DMS 273 treated with DMSO at 0.1 percent for 48 hours (cell line): ENCODE measurements around the gene ETAA1.

Experiments used
- DNase-seq: peaks from one replicate; lab custom pipeline; 2025; lab: John Stamatoyannopoulos, UW

Gene ETAA1

DNA sequence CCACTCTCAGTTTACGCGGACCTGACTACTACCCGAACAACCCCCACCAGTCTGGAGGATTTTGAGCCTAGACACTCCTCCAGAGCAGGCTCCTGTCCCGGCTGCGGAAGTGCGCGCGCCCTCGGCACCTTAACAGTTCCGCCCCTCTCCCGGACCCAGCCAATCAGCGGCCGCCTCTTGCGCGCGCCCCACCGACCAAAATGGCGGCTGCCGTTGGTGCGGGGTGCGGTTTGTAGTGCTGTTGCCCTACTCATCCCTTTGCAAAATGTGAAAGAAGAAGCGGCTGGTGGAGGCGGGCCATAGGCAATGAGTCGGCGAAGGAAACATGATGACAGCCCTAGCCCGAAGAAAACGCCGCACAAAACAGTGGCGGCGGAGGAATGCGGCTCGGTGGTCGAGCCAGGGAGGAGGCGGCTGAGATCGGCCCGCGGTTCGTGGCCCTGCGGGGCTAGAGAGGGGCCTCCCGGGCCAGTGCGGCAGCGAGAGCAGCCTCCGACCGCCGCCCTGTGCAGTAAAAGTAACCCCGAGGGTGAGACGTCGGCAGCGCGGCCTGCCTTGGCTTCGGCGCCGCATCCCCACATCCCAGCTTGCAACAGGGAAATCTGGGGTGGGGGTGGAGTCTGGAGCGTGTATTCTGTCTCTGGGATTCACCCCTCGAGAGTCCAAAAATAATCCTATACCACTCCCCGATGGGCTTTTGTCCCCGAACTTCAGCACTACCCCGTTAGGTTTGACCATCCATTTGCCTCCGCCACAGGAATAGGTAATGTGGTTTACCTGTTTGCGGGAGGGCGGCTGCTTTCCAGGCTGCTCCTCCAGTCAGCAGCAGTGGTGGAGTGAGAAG is at the start of gene ETAA1:
Gene ETAA1 (plus strand): TSS at position 191 of the 844 bp plus-strand sequence. CDS start 116 bp downstream, at position 307.
- peak; percentile 76 for DNase-seq

DNA sequence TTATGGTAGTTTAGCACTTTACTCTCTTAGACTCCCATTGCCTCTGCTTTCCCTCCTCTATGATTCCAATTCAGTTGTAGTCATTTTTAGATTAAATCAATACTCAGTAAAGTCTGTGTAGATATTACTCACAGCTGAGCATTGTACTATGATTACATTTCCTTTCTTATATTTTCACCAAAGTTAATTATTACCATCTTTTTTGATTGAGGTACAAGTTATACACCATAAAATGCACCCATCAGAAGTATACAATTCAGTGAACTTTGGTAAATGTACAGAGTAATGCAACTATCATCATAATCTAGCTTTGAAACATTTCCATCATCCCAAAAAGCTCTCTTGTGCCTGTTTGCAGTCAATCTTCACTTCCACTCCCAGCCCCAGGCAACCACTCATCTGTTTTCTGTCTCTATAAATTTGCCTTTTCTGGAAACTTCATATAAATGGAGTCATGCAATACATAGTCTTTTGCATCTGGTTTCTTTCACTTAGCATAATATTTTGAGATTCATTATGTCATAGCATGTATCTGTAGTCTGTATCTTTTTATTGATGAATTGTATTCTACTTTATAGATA is 30.2 kb upstream of the ETAA1 start:
- no peak for DNase-seq

DNA sequence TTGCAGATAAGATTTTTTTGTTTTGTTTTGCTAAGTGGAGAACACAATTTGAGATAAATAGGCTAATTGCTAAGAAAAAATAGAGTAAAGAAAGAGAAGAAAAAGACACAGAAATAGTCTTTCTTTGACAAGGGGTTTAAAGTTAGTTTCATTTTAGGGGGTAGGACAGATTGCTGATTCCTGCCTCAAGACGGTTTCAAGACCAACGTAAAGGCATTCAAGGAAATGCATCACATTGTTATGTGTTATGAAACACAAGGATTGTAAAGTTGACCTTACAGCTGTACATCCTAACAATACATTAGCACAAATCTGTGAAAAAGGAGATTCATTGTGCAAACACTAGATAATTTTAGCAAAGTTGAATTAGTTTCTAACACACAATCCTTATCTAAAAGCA is 22.7 kb upstream of the ETAA1 start:
- DNase-seq, result no peak

DNA sequence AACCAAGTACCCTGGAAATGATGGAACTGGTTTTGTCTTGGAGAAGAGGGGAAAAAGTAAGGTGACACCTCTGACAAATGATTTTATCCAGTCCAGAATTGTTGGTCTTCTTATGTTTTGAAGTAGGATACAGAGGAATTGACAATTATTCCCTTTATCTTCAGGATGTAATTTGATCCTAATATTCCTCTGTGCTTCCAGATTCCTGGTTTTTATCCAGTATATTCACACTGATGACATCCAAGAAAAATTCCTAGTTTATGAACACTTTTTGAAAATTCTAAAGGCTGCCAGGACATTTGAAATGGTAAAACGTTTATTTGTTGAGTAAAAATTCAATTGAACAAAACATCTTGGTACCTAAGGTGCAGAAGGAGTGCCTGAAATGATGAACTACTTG is 22.2 kb upstream of the ETAA1 start:
- no peak for DNase-seq

DNA sequence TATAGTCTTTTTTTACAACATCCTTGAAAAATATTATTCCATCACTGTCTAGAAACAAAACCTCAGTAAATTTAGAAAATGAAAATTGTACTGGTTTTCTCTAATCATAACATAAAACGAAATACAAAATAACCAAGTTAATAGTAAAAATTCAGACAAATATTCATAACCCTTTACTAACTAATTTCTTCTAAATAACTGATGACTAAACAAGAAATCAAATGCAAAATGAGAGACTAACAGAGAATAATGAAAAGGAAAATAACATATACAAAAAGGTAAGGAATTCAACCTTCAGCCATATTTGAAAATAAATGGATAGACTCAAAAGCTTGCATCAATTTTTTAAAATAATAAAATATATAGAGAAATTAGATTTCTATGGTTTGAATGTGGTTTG is 18.6 kb upstream of the ETAA1 start:
- no peak for DNase-seq

DNA sequence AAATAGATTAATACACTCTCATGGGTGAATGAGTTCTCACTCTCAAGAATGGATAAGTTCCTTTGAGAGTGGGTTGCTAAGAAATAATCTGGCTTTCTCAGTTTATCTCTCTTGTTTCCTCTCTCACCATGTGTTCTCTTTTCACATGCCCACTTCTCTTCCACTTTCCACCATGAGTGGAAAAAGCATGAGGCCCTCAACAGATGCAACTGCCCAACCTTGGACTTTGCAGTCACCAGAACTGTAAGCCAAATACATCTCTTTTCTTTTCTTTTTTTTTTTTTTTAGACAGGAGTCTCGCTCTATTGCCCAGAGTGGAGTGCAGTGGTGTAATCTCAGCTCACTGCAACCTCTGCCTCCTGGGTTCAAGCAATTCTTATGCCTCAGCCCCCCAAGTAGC is 18.1 kb upstream of the ETAA1 start:
- no peak for DNase-seq

DNA sequence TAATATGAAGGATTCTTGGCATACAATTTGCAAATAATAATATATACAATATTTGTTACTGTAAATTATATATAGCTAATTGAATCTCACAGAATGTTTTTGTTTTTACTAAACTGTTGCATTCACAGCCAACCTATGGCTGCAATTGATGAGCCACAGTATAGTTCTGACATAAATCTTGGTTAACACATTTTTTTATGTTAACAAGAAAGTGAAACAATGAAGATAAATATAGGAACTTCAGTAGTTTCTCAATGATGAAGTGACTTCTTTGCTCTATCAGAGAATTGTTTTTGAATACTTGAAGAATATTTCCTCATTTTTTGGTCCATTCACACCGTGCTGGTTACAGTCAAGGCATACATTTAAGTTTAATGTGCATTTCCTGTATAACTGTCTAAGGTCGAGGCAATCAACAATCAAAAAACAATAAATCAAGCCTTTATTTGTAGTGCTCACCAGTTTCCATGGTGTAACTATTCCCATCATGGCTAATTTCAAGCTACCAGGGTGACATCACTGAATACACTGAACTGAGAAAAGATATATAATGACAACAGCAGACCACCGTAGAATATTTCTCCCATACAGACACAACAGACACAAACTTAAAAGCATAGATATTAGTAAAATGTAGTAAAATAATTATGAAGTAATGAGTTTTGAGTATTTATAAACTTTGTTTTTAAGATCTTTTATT is 12.9 kb upstream of the ETAA1 start:
- no peak for DNase-seq

DNA sequence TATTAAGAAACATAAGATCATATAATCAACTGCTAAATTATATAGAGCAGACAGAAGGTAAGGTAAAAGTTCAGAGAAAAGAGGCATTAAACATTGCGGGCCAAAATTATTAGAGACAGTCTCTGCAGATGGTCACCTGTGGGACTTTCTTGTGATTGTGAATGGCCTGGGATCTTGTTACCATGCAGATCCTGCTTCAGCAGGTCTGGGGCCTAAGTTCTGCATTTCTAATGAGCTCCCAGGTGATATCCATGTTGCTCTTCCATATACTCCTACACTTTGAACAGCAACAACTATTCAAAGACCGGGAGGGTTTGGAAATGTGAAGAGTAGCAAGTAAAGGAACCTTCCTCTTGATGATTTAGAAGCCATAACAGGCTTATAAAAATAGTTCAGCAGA is 8.5 kb upstream of the ETAA1 start:
- DNase-seq, result no peak

DNA sequence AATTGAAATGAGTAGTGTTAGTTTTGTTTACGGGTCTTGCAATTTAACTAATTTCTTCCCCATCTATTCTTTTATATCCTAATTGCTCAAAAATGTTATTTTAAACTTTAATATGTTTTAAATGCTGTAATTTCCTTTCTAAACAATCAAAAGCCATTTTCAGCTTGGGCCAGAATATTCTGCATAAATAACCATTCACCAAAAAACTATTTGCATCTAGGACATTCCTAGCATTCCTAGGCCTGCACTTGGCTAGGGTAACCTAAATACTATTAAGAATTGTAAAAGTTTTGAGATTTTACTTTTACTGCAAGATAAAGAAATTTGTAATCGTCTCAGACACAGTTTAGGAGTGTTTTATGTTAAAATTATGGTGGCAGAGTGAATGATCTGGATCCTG is 7.8 kb upstream of the ETAA1 start:
- no peak for DNase-seq

DNA sequence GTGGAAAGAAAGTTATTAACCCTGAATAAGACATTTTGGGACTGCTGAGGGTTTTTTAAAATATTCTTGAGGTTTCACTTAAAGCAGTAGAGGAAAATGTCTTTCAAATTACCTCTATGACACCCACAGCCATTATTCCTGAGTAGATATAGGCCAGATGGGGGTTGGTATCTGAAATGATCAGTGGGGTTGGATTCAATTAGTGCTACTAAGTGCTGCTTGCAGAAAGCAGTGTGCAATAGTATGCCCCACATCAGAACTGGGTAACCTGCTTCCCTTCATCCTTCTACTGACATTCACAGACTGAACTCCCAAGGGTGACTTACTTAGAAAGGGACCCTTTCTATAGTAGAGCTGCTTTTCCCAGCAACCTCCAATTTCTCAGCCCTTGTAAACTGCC is 7.3 kb upstream of the ETAA1 start:
- DNase-seq, result no peak

DNA sequence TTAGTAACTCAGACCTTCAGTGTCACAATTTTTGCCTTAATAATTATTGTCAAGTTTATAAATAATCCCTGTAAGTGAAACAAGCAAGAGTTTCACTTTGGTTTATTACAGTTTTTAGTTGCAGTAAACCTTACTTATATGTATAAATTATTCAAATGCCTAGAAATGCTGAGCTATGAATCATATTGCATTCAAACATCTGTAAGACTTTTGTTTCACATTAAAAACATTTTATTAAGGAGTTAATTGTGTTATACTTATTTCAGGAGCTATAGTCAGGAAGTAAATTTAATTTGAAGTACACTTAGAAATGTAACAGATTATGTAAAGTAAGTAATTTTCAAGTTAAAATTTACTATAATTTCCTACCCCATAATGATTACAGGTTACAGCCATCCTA is 3.9 kb upstream of the ETAA1 start:
- DNase-seq, result no peak

DNA sequence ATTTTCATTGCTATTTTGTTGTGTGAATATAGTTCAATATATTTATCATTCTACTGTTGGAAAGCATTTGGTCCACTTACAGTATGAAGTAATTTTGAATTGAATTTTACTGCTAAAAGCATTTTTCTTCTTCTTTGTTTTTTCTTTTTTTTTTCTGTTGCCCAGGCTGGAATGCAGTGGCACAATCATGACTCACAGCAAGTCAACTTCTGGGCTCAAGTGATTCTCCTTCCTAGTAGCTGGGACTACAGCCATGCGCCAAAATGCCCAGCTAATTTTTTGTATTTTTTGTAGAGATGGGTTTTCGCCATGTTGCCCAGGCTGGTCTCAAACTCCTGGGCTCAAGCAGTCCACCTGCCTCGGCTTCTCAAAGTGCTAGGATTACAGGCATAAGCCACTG is 2.4 kb upstream of the ETAA1 start:
- DNase-seq, result no peak

DNA sequence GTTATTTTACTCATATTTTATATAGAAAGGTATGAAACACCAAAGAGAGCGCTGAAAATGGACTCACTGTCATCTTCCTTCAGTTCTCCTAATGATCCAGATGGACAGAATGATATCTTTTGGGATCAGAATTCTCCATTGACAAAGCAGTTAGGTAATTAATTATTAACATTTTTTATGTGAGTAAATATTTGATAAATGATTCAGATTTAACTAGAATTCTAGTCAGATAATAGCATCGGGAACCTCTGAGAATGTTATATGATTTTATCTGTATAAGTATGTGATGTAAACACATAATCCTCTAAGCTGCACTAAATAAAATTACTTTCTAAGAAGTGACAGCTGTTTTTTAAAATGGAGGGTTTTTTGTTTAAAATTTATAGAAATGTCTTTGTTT is 2.0 kb downstream of the ETAA1 start:
- no peak for DNase-seq

DNA sequence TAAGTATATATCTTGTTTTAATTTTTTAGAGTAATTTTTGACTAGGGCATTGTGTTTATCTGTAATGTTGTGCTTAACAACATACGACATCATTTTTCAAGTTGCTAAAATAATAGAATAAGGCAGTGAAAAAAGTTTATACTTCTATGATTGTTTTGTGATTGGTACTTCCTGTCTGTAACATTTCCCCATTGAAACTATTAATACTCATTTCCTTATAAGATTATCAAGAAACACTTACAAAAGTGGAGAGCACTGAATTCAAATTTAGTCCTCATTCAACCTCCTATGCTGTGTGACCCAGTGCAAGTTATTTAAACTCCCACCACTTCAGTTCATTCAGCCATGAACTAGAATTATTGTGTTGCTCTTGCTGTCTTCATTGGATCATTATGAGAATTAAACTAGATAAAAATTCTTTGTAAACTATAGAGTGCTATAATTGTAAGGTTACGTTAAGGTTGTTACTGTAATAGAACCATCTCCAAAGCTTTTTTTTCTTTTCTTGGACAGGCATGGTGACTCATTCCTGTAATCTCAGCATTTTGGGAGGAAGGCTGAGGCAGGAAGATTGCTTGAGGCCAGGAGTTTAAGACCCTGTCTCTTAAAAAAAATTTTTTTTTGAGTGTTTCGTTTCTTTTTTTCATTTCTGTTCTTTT is 2.8 kb downstream of the ETAA1 start:
- no peak for DNase-seq

DNA sequence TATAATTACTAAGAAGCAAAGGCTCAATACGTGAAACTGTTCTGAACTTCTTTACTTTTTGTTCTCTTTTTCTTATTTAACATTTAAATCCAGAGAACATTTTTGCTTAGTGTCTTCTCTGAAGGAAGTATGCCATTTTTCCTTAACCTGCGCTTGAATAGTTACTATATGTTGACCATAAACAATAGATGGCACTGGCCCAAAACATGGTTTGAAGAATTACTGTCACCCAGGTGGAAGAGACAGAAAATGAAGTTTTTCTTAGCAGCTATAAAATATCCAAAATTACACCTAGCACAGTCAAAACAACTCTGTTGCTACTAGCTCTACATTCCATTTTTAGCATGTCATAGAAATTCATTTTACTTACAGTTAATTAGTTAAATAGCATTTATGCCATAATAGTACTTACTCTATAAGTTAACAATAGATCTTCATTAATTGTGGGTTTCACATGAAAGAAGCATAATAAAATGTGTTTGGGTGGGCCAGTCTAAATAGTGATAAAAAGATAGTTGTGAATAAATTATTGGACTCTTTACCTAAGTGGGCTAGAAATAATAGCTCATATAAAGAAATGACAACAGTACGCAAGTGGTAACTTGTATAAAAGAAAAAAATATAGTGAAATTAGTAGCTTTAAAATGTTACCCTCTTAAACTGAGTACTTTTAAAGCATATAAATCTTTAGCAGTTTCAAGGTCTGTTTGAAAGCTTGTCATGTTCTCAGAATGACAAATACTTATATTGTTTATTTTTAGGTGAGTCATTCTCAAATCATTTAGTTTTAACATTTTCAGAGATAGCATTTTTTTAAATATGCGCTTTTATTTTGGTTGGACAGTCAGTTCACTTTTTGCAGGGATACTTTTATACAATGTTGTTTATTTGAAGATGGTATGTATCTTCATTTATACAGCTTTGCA is 3.7 kb downstream of the ETAA1 start:
- DNase-seq, result no peak

DNA sequence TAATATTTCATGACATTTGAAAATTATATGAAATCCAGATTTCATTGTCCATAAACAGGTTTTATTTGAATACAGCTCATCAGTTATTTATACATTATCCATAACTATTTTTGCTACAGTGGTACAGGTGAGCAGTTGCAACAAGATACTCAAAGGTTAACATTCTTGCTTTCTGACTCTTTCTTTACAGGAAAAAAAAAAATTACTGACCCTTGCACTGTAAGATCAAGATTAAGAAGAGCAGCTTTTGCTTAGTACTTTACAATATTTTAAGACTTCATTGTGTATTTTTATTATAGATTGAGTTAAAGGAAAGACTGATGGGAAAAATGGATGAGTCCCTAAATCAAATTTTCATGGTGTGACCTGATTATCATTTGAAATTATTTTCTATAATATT is 11.2 kb downstream of the ETAA1 start:
- DNase-seq, result no peak

DNA sequence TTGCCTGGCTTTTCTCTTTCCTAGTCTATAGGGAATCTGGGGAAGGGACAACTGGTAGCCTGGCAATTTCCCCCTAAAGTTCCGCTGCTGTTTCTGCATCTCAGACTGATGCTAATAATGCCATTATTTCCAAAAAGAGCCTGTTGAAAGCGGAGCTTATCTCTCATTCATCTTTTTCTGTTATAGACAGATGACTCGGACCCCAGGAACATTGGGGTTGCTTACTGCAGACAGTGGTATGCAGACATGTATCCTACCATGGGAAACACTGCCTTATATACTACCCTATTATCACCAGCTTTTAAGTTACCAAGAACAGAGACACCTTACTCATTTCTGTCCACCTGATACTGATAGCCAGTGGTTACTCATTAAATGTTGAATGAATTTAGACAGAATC is 15.3 kb downstream of the ETAA1 start:
- DNase-seq, result no peak

DNA sequence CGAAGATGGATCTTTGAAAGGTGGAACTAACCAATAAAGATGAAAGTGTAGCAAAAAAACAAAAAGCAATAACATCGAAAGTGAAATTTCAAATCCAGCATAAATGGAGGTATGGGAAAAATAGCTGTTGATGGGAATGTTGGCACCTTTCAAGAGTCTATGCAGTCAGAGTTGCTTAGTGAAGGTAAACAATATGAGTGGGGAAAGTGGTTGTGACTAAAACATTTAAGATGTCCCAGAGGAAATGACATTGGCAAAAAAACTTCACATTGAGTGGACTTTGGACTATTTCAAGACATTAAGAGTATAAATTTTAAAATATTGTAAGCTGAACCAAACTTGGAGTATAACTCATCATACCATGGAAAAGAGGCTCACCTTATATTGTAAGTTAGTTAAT is 17.7 kb downstream of the ETAA1 start:
- no peak for DNase-seq

DNA sequence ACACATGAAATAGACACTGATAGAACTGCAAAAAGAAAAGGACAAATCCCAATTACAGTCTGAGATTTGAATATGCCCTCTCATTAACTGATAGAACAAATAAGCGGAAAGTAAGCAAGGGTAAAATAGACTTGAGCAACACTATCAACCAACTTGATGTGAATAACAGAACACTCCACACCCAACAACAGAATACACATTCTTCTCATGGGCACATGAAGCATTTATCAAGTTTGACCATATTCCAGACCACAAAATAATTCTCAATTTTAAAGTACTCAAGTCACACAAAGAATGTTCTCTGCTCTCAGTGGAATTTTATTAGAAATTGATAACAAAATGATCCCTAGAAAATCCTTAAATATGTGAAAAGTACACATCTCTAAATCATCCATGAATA is 19.0 kb downstream of the ETAA1 start:
- no peak for DNase-seq

DNA sequence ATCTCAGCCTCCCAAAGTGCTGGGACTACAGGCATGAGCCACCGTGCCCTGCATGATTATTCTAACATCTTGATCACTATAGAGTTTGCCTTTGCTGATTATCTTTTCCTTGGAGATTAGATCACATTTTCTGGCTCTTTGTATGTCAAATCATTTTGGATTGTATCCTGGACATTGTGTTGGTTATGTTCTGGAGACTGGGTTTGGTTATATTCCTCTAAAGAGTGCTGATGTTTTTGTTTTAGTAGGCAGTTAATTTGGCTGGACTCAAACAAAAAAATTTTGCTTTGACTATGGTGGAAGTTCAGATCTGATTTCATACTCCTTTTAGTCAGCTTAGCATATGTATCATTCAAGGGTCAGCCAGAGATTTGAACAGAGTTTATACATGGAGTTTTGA is 26.4 kb downstream of the ETAA1 start:
- DNase-seq, result no peak

DNA sequence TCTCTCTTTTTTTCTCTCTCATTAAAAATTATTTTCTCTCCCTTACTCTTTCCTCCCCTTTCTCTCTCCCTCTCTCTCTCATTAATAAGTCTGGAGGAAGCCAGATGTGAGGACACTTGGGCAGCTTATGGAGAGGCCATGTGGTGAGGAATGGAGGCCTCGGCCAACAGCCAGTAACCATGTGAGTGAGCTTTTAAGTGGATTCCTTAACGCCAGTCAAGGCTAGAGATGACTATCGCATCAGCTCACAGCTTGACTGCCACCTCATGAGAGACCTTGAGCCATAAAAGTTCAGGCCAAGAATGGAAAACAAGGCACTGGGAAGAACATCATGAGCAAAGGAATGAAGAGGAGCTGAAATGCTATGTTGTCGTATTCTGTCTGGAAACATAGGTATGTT is 39.1 kb downstream of the ETAA1 start:
- no peak for DNase-seq

DNA sequence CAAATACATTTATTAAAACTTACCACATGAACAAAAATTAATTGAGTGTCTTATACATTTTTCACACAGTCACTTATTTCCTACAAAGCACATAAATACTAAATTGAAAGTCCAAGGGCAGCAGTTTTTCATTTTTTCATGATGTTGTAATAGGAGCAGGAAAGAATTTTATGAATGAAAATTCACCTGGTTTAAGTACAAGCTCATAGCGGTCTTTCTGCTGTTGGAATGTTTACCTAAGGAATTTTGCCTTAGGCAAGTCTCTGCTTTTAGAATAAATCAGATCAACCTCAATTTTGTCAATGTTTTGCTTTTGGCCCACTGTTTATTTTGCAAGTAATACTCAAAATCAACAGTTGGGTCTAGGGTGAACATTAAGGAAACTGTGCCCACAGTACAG is 40.0 kb downstream of the ETAA1 start:
- DNase-seq, result no peak
